ENCODE data around the gene PRKAR1A. TPM values are rescaled to one million over a fixed set of nuclear protein-coding genes. Genes with fewer than 3 reads are reported as not detected.

Gene PRKAR1A
- total and polyA plus RNA-seq, 5 donors from 2014 or later, result 135 to 220 (median 187) TPM

- H3K27ac Mint-ChIP-seq, result no peak overlapping the region
- ATAC-seq (ENCODE audit: low read depth in 2 of 2), result no peak
- H3K4me3 ChIP-seq (ENCODE audit: low read depth, low read length), result no peak overlapping the region
These were observed 12.6 kb upstream of the PRKAR1A start for GRCh38 chr17:68499587-68499986.

GRCh38 chr17:68501074-68501473 is 11.2 kb upstream of the PRKAR1A start:
- Histone ChIP-seq H3K4me3 (ENCODE audit: low read depth, low read length) (no peak overlapping the region), H3K27ac (ENCODE audit: insufficient read depth, low read length, poor library complexity, severe bottlenecking) (no peak overlapping the region), H3K9me3 (ENCODE audit: control insufficient read depth in 2 of 2, low read length in 2 of 2) (no peaks in the 10 kb centered on the region), H3K4me1 (ENCODE audit: control insufficient read depth, insufficient read depth, low read length, poor library complexity, severe bottlenecking) (peaks cover 15% of the 10 kb centered on the region), H3K27me3 (ENCODE audit: control insufficient read depth, insufficient read depth, low read length) (no peaks in the 10 kb centered on the region), H3K36me3 (ENCODE audit: control insufficient read depth, insufficient read depth, low read length) (no peaks in the 10 kb centered on the region)
- DNase-seq (no peak), ATAC-seq (ENCODE audit: low read depth in 2 of 2) (no peak)
- peaks cover 14 to 20% (median 17%) of the 10 kb centered on the region in 4 donors for H3K4me1 Mint-ChIP-seq
- peaks cover 0 to 2% (median 0%) of the 10 kb centered on the region in 7 donors for H3K9me3 Mint-ChIP-seq
- no peak overlapping the region for H3K27ac Mint-ChIP-seq
- no peak overlapping the region for H3K4me3 Mint-ChIP-seq
- H3K27me3 Mint-ChIP-seq, result peaks cover 8% of the 10 kb centered on the region
- H3K36me3 Mint-ChIP-seq, result no peaks in the 10 kb centered on the region

More at GRCh38 chr17:68499587-68499986, 12.6 kb upstream of the PRKAR1A start:
- H3K4me1 Mint-ChIP-seq, result peaks cover 14 to 20% (median 17%) of the 10 kb centered on the region in 4 donors
- Histone ChIP-seq H3K27me3 (ENCODE audit: control insufficient read depth, insufficient read depth, low read length) (no peaks in the 10 kb centered on the region), H3K9me3 (ENCODE audit: control insufficient read depth in 2 of 2, low read length in 2 of 2) (no peaks in the 10 kb centered on the region), H3K27ac (ENCODE audit: insufficient read depth, low read length, poor library complexity, severe bottlenecking) (no peak overlapping the region), H3K4me1 (ENCODE audit: control insufficient read depth, insufficient read depth, low read length, poor library complexity, severe bottlenecking) (peaks cover 15% of the 10 kb centered on the region), H3K36me3 (ENCODE audit: control insufficient read depth, insufficient read depth, low read length) (no peaks in the 10 kb centered on the region)
- H3K27me3 Mint-ChIP-seq, result peaks cover 17% of the 10 kb centered on the region
- H3K9me3 Mint-ChIP-seq, result peaks cover 0 to 3% (median 0%) of the 10 kb centered on the region in 7 donors
- DNase-seq, result no peak
- no peaks in the 10 kb centered on the region for H3K36me3 Mint-ChIP-seq
- H3K4me3 Mint-ChIP-seq, result peak overlapping the region in 2 of 4 donors; percentile 35 to 48

GRCh38 chr17:68505951-68506350 is 6.3 kb upstream of the PRKAR1A start:
- Histone ChIP-seq H3K4me3 (ENCODE audit: low read depth, low read length) (no peak overlapping the region), H3K4me1 (ENCODE audit: control insufficient read depth, insufficient read depth, low read length, poor library complexity, severe bottlenecking) (no peaks in the 10 kb centered on the region), H3K27ac (ENCODE audit: insufficient read depth, low read length, poor library complexity, severe bottlenecking) (no peak overlapping the region), H3K27me3 (ENCODE audit: control insufficient read depth, insufficient read depth, low read length) (no peaks in the 10 kb centered on the region), H3K36me3 (ENCODE audit: control insufficient read depth, insufficient read depth, low read length) (no peaks in the 10 kb centered on the region), H3K9me3 (ENCODE audit: control insufficient read depth in 2 of 2, low read length in 2 of 2) (no peaks in the 10 kb centered on the region)
- ATAC-seq (ENCODE audit: low read depth in 2 of 2) (no peak), DNase-seq (no peak)
- H3K4me1 Mint-ChIP-seq, result peaks cover 6 to 10% (median 7%) of the 10 kb centered on the region in 4 donors
- H3K27ac Mint-ChIP-seq, result peak overlapping the region in 1 of 3 donors; percentile 39
- no peak overlapping the region for H3K4me3 Mint-ChIP-seq
- H3K27me3 Mint-ChIP-seq, result peaks cover 5% of the 10 kb centered on the region
- peaks cover 0 to 2% (median 0%) of the 10 kb centered on the region in 7 donors for H3K9me3 Mint-ChIP-seq
- no peaks in the 10 kb centered on the region for H3K36me3 Mint-ChIP-seq

- Mint-ChIP-seq H3K27ac (peak overlapping the region in 1 of 3 donors; percentile 3), H3K27me3 (peaks cover 6% of the 10 kb centered on the region), H3K9me3 (peaks cover 0 to 2% (median 0%) of the 10 kb centered on the region in 7 donors), H3K4me3 (no peak overlapping the region), H3K4me1 (peaks cover 6 to 20% (median 14%) of the 10 kb centered on the region in 4 donors), H3K36me3 (no peaks in the 10 kb centered on the region)
- Histone ChIP-seq H3K4me1 (ENCODE audit: control insufficient read depth, insufficient read depth, low read length, poor library complexity, severe bottlenecking) (peaks cover 5% of the 10 kb centered on the region), H3K4me3 (ENCODE audit: low read depth, low read length) (no peak overlapping the region), H3K27me3 (ENCODE audit: control insufficient read depth, insufficient read depth, low read length) (no peaks in the 10 kb centered on the region), H3K27ac (ENCODE audit: insufficient read depth, low read length, poor library complexity, severe bottlenecking) (no peak overlapping the region), H3K9me3 (ENCODE audit: control insufficient read depth in 2 of 2, low read length in 2 of 2) (no peaks in the 10 kb centered on the region), H3K36me3 (ENCODE audit: control insufficient read depth, insufficient read depth, low read length) (no peaks in the 10 kb centered on the region)
- no peak for ATAC-seq (ENCODE audit: low read depth in 2 of 2)
- no peak for DNase-seq
These were observed 4.7 kb upstream of the PRKAR1A start for GRCh38 chr17:68507576-68507975.

GRCh38 chr17:68509141-68510057 is 2.8 kb upstream of the PRKAR1A start:
- Mint-ChIP-seq H3K9me3 (peaks cover 0 to 2% (median 0%) of the 10 kb centered on the region in 7 donors), H3K36me3 (peaks cover 5% of the 10 kb centered on the region), H3K27me3 (peaks cover 11% of the 10 kb centered on the region), H3K4me1 (peaks cover 20 to 36% (median 28%) of the 10 kb centered on the region in 4 donors), H3K4me3 (peak overlapping the region in 3 of 4 donors; percentile 22 to 100 (median 88)), H3K27ac (peak overlapping the region in 1 of 3 donors; percentile 98)
- DNase-seq (peak in 1 of 3 donors; percentile 49), ATAC-seq (ENCODE audit: low read depth in 2 of 2) (no peak)
- Histone ChIP-seq H3K36me3 (ENCODE audit: control insufficient read depth, insufficient read depth, low read length) (no peaks in the 10 kb centered on the region), H3K4me3 (ENCODE audit: low read depth, low read length) (no peak overlapping the region), H3K27ac (ENCODE audit: insufficient read depth, low read length, poor library complexity, severe bottlenecking) (no peak overlapping the region), H3K27me3 (ENCODE audit: control insufficient read depth, insufficient read depth, low read length) (no peaks in the 10 kb centered on the region), H3K9me3 (ENCODE audit: control insufficient read depth in 2 of 2, low read length in 2 of 2) (no peaks in the 10 kb centered on the region), H3K4me1 (ENCODE audit: control insufficient read depth, insufficient read depth, low read length, poor library complexity, severe bottlenecking) (peaks cover 20% of the 10 kb centered on the region)

GRCh38 chr17:68511254-68511670 is 968 bp upstream of the PRKAR1A start:
- Mint-ChIP-seq H3K4me3 (peak overlapping the region; percentile 80 to 100 (median 90)), H3K9me3 (peaks cover 0 to 2% (median 0%) of the 10 kb centered on the region in 7 donors), H3K27ac (peak overlapping the region; percentile 67 to 98 (median 89)), H3K27me3 (peaks cover 11% of the 10 kb centered on the region), H3K36me3 (peaks cover 15% of the 10 kb centered on the region), H3K4me1 (peaks cover 32 to 53% (median 43%) of the 10 kb centered on the region in 4 donors)
- Histone ChIP-seq H3K9me3 (ENCODE audit: control insufficient read depth in 2 of 2, low read length in 2 of 2) (no peaks in the 10 kb centered on the region), H3K4me1 (ENCODE audit: control insufficient read depth, insufficient read depth, low read length, poor library complexity, severe bottlenecking) (peaks cover 30% of the 10 kb centered on the region), H3K4me3 (ENCODE audit: low read depth, low read length) (peak overlapping the region; percentile 54), H3K27me3 (ENCODE audit: control insufficient read depth, insufficient read depth, low read length) (no peaks in the 10 kb centered on the region), H3K27ac (ENCODE audit: insufficient read depth, low read length, poor library complexity, severe bottlenecking) (peak overlapping the region; percentile 98), H3K36me3 (ENCODE audit: control insufficient read depth, insufficient read depth, low read length) (peaks cover 11% of the 10 kb centered on the region)
- ATAC-seq (ENCODE audit: low read depth in 2 of 2) (no peak), DNase-seq (no peak)

GRCh38 chr17:68511671-68512246 is 471 bp upstream of the PRKAR1A start:
- Mint-ChIP-seq H3K27ac (peak overlapping the region; percentile 98 to 100 (median 100)), H3K9me3 (peaks cover 0 to 2% (median 0%) of the 10 kb centered on the region in 7 donors), H3K4me1 (peaks cover 34 to 55% (median 46%) of the 10 kb centered on the region in 4 donors), H3K36me3 (peaks cover 18% of the 10 kb centered on the region), H3K4me3 (peak overlapping the region; percentile 97 to 100 (median 100)), H3K27me3 (peaks cover 11% of the 10 kb centered on the region)
- H3K4me3 ChIP-seq (ENCODE audit: low read depth, low read length), result peak overlapping the region; percentile 81
- DNase-seq, result peak in 1 of 3 donors; percentile 74
- H3K4me1 ChIP-seq (ENCODE audit: control insufficient read depth, insufficient read depth, low read length, poor library complexity, severe bottlenecking), result peaks cover 30% of the 10 kb centered on the region
- H3K27ac ChIP-seq (ENCODE audit: insufficient read depth, low read length, poor library complexity, severe bottlenecking), result peak overlapping the region; percentile 98
- H3K9me3 ChIP-seq (ENCODE audit: control insufficient read depth in 2 of 2, low read length in 2 of 2), result no peaks in the 10 kb centered on the region
- peak; percentile 54 to 57 for ATAC-seq (ENCODE audit: low read depth in 2 of 2)
- H3K36me3 ChIP-seq (ENCODE audit: control insufficient read depth, insufficient read depth, low read length), result peaks cover 15% of the 10 kb centered on the region
- no peaks in the 10 kb centered on the region for H3K27me3 ChIP-seq (ENCODE audit: control insufficient read depth, insufficient read depth, low read length)
